COLO829 (cell line): ENCODE measurements around the gene PTPRN2.
"Not testable (repeated sequence)": the region's sequence is repeated elsewhere in the genome, so short reads cannot be mapped to it uniquely, and the experiment has no call there.

Experiments used
- DNase-seq: peaks from one replicate; pipeline ENCODE4 v3.0.0; 2012; ENCODE audit warnings: low spot score

PTPRN2 gene

GRCh38 chr7:158467562-158467961 is 120.1 kb downstream of the PTPRN2 start:
- no peak for DNase-seq

- DNase-seq, result no peak
These were observed 124.3 kb downstream of the PTPRN2 start for GRCh38 chr7:158463317-158463716.

GRCh38 chr7:158461824-158462223 is 125.8 kb downstream of the PTPRN2 start:
- DNase-seq, result no peak

- no peak for DNase-seq
These were observed 127.0 kb downstream of the PTPRN2 start for GRCh38 chr7:158460665-158461064.

GRCh38 chr7:158458716-158459282 is 128.8 kb downstream of the PTPRN2 start:
- no peak for DNase-seq

- no peak for DNase-seq
These were observed 129.5 kb downstream of the PTPRN2 start for GRCh38 chr7:158458096-158458495.

- not testable (repeated sequence) for DNase-seq
These were observed 130.0 kb downstream of the PTPRN2 start for GRCh38 chr7:158457586-158457985.

- no peak for DNase-seq
These were observed 133.0 kb downstream of the PTPRN2 start for GRCh38 chr7:158454631-158455030.

GRCh38 chr7:158453663-158454062 is 134.0 kb downstream of the PTPRN2 start:
- no peak for DNase-seq

GRCh38 chr7:158452331-158452730 is 135.3 kb downstream of the PTPRN2 start:
- DNase-seq, result no peak

GRCh38 chr7:158450476-158451124 is 137.0 kb downstream of the PTPRN2 start:
- no peak for DNase-seq

GRCh38 chr7:158449942-158450341 is 137.7 kb downstream of the PTPRN2 start:
- DNase-seq, result no peak

- DNase-seq, result no peak
These were observed 138.4 kb downstream of the PTPRN2 start for GRCh38 chr7:158449266-158449665.

- no peak for DNase-seq
These were observed 139.1 kb downstream of the PTPRN2 start for GRCh38 chr7:158448430-158449100.

- DNase-seq, result no peak
These were observed 140.0 kb downstream of the PTPRN2 start for GRCh38 chr7:158447506-158448171.

- DNase-seq, result no peak
These were observed 140.5 kb downstream of the PTPRN2 start for GRCh38 chr7:158447151-158447505.

- DNase-seq, result no peak
These were observed 140.9 kb downstream of the PTPRN2 start for GRCh38 chr7:158446706-158447105.

- DNase-seq, result no peak
These were observed 141.3 kb downstream of the PTPRN2 start for GRCh38 chr7:158446281-158446680.

GRCh38 chr7:158445421-158446175 is 142.0 kb downstream of the PTPRN2 start:
- no peak for DNase-seq

GRCh38 chr7:158444501-158445420 is 142.9 kb downstream of the PTPRN2 start:
- no peak for DNase-seq
